CD4-positive, CD25-positive, alpha-beta regulatory T cell (primary cell): Measurements from ENCODE around the gene CDC14A. TPM values are rescaled to one million over a fixed set of nuclear protein-coding genes. Genes with fewer than 3 reads are reported as not detected.
A peak's percentile ranks its signal among the peaks of the same experiment; 100 is the strongest.

Source experiments
- ATAC-seq, 2 donors: fragments of 150-1000 bp; cut with Tn5 transposase; one replicate each; pipeline ENCODE4 v1.10.0; 2021; ENCODE audit warnings: low read depth in 2 of 2, moderate number of reproducible peaks in 2 of 2, moderate library complexity in 1 of 2
- DNase-seq, 3 donors: peaks; one replicate each; pipeline versions ENCODE4 v3.0.0 to v3.0.0-alpha.2; 2012 to 2022; ENCODE audit warnings: mixed read lengths in 1 of 3
- H3K27ac ChIP-seq: one replicate; pipeline ENCODE4 v1.7.0; 2013; ENCODE audit warnings: mild to moderate bottlenecking, low read length; ENCODE audit not compliant: insufficient read depth, poor library complexity, severe bottlenecking
- H3K27me3 ChIP-seq: one replicate; pipeline ENCODE4 v1.7.0; 2013; ENCODE audit warnings: low read length; ENCODE audit not compliant: control insufficient read depth, insufficient read depth
- H3K36me3 ChIP-seq: one replicate; pipeline ENCODE4 v1.7.0; 2013; ENCODE audit warnings: mild to moderate bottlenecking, low read length, moderate library complexity; ENCODE audit not compliant: control insufficient read depth, insufficient read depth
- H3K4me1 ChIP-seq: 2 replicates; pipeline ENCODE4 v1.7.0; 2013; ENCODE audit warnings: mild to moderate bottlenecking, low read length; ENCODE audit not compliant: insufficient read depth, control insufficient read depth, poor library complexity, severe bottlenecking
- H3K4me3 ChIP-seq: one replicate; pipeline ENCODE4 v1.7.0; 2013; ENCODE audit warnings: low read depth, mild to moderate bottlenecking, low read length, moderate library complexity
- H3K9me3 ChIP-seq, 2 experiments: 1 replicate in 1 of 2; 2 replicates in 1 of 2; pipeline ENCODE4 v1.7.0; 2013; ENCODE audit warnings: low read length in 2 of 2, mild to moderate bottlenecking in 1 of 2, moderate library complexity in 1 of 2; ENCODE audit not compliant: control insufficient read depth in 2 of 2
- H3K27ac Mint-ChIP-seq, 3 donors: one replicate each; pipeline ENCODE4 v1.8.0; 2020 to 2022; ENCODE audit warnings: mild to moderate bottlenecking in 3 of 3, mixed read lengths in 3 of 3, moderate library complexity in 2 of 3
- H3K27me3 Mint-ChIP-seq: one replicate; pipeline ENCODE4 v1.8.0; 2022; ENCODE audit warnings: mild to moderate bottlenecking, mixed read lengths
- H3K36me3 Mint-ChIP-seq: one replicate; pipeline ENCODE4 v1.8.0; 2020; ENCODE audit warnings: mixed read lengths
- H3K4me1 Mint-ChIP-seq, 4 donors: one replicate each; pipeline ENCODE4 v1.8.0; 2020 to 2022; ENCODE audit warnings: mixed read lengths in 4 of 4, mild to moderate bottlenecking in 1 of 4
- H3K4me3 Mint-ChIP-seq, 4 donors: one replicate each; pipeline ENCODE4 v1.8.0; 2020 to 2022; ENCODE audit warnings: mild to moderate bottlenecking in 4 of 4, mixed read lengths in 4 of 4, moderate library complexity in 3 of 4
- H3K9me3 Mint-ChIP-seq, 7 donors: one replicate each; pipeline ENCODE4 v1.8.0; 2020 to 2022; ENCODE audit warnings: mixed read lengths in 7 of 7, mild to moderate bottlenecking in 3 of 7, moderate library complexity in 2 of 7
- polyA plus RNA-seq, 4 donors: library from polyadenylated mRNA; unstranded; fragments of 300-500 nt; fragmentation: Illumina TruSeq; gene quantifications; one replicate each; pipeline ENCODE4 v1.2.3, GENCODE V29; 2021
- total RNA-seq: library from RNA; stranded (reverse); gene quantifications from one replicate; pipeline ENCODE4 v1.2.3, GENCODE V29; 2022

Gene CDC14A
- total and polyA plus RNA-seq, 5 donors from 2014 or later = 33.8 to 155 (median 37.8) TPM

DNA sequence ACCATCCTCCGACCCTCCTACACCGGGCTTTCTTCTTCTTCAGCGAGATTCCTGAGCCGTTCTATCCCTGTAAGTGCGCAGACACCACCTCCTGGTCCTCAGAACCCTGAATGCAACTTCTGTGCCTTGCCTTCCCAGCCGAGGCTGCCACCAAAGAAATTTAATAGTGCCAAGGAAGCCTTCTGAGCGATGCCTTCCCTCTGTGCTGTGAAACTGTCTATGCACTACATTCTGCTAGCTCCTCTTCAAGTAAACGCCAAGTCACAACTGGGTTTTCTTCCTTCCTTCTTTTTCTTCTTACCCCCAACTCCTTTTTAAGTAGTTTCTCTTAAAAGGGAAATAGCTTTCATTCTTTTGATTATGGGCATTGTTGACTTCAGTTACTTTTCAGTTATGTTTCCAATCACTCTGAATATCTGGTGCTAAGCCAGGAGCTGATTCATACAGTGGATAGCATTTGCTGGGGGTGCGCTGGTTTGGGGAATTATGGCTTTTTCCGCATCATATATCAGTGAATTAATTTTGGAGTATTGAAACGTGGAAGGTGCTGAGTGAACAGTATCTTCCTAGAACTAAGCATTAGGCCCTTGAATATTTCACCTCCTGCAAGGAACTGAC is 147.0 kb downstream of the CDC14A start:
- Mint-ChIP-seq H3K4me3 (no peak overlapping the region), H3K27me3 (no peaks in the 10 kb centered on the region), H3K9me3 (peaks cover 0 to 1% (median 0%) of the 10 kb centered on the region in 7 donors), H3K4me1 (peaks cover 4 to 34% (median 19%) of the 10 kb centered on the region in 4 donors), H3K27ac (peak overlapping the region in 2 of 3 donors; percentile 11 to 17), H3K36me3 (peaks cover 74% of the 10 kb centered on the region)
- Histone ChIP-seq H3K27ac (no peak overlapping the region), H3K27me3 (no peaks in the 10 kb centered on the region), H3K36me3 (peaks cover 88% of the 10 kb centered on the region), H3K9me3 (no peaks in the 10 kb centered on the region), H3K4me3 (no peak overlapping the region), H3K4me1 (no peaks in the 10 kb centered on the region)
- DNase-seq (no peak), ATAC-seq (no peak)

DNA sequence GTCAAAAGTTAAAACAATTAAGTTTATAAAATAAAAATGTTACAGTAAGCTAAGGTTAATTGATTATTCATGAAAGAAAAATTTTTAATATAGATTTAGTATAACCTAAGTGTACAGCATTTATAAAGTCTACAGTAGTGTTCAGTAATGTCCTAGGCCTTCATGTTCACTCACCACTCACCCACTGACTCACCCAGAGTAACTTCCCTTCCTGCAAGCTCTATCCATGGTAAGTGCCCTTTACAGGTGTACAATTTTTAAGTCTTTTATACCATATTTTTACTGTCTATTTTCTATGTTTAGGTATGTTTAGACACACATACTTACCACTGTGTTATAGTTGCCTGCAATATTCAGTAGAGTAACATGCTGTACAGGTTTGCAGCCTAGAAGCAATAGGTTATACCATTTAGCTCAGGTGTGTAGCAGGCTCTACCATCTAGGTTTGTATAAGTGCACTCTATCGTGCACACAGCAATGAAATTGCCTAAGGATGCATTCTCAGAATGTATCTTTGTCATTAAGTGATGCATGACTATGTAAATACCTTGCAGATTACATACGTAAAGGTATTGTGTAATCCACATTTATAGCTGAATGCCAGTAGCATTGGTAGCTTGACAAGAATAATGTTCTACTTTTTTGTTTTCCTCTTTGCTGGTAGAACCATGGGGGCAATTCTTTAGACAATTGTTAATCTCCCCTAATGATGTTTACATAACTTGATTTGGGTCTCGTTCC is 149.9 kb downstream of the CDC14A start:
- Histone ChIP-seq H3K36me3 (peaks cover 85% of the 10 kb centered on the region), H3K27ac (no peak overlapping the region), H3K4me3 (no peak overlapping the region), H3K27me3 (no peaks in the 10 kb centered on the region), H3K4me1 (no peaks in the 10 kb centered on the region), H3K9me3 (no peaks in the 10 kb centered on the region)
- Mint-ChIP-seq H3K9me3 (peaks cover 0 to 1% (median 0%) of the 10 kb centered on the region in 7 donors), H3K27me3 (no peaks in the 10 kb centered on the region), H3K27ac (no peak overlapping the region), H3K4me1 (peaks cover 4 to 33% (median 17%) of the 10 kb centered on the region in 4 donors), H3K4me3 (no peak overlapping the region), H3K36me3 (peaks cover 67% of the 10 kb centered on the region)
- ATAC-seq (no peak), DNase-seq (no peak)

DNA sequence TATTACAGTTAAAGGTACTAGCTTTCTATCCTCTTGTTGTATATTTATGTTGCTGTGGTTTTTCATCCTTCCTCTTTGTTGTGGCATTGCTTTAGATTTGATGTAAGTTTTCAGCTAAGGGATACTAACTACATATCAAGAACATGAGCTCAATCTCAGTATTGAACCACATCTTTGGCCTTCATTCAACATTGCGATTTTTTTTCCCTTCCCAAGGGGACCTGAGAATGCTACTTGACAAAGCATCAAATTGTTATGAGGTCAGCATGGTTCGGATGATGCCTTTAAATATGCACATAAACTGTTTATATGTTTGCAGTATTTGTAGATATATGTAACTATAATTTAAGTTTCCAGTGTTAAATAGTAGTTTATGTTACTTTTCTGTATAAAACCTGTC is 153.9 kb downstream of the CDC14A start:
- Histone ChIP-seq H3K9me3 (no peaks in the 10 kb centered on the region), H3K27ac (no peak overlapping the region), H3K4me1 (no peaks in the 10 kb centered on the region), H3K4me3 (no peak overlapping the region), H3K36me3 (peaks cover 82% of the 10 kb centered on the region), H3K27me3 (no peaks in the 10 kb centered on the region)
- H3K9me3 Mint-ChIP-seq = peaks cover 0 to 1% (median 0%) of the 10 kb centered on the region in 7 donors
- H3K27me3 Mint-ChIP-seq = no peaks in the 10 kb centered on the region
- H3K36me3 Mint-ChIP-seq = peaks cover 45% of the 10 kb centered on the region
- H3K4me3 Mint-ChIP-seq = no peak overlapping the region
- no peak for ATAC-seq
- DNase-seq = no peak
- H3K4me1 Mint-ChIP-seq = peaks cover 4 to 25% (median 9%) of the 10 kb centered on the region in 4 donors
- H3K27ac Mint-ChIP-seq = no peak overlapping the region

DNA sequence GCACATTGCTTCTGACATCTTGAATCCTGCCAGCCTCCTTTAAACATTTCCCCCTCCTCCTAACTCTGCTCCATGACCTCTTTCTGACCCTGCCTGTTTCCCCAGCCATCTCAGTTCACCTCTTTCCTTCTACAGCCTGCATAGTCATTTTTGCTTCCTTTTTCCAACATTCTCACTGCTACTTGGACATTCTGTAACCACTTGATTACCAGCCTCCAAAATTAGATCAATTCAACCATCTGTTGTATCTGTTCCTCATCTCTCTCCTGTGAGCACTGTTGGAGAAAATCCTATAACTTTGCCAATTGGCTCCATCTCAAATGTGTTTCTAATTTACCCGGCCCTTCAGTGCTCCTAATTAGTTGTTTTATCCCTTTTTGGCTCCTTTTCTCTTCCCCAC is 158.1 kb downstream of the CDC14A start:
- Histone ChIP-seq H3K4me1 (no peaks in the 10 kb centered on the region), H3K9me3 (no peaks in the 10 kb centered on the region), H3K4me3 (no peak overlapping the region), H3K27ac (no peak overlapping the region), H3K36me3 (peaks cover 68% of the 10 kb centered on the region), H3K27me3 (no peaks in the 10 kb centered on the region)
- ATAC-seq (no peak), DNase-seq (no peak)
- H3K27me3 Mint-ChIP-seq = no peaks in the 10 kb centered on the region
- H3K36me3 Mint-ChIP-seq = peaks cover 15% of the 10 kb centered on the region
- no peaks in the 10 kb centered on the region for H3K9me3 Mint-ChIP-seq
- no peak overlapping the region for H3K4me3 Mint-ChIP-seq
- H3K27ac Mint-ChIP-seq = no peak overlapping the region
- H3K4me1 Mint-ChIP-seq = peaks cover 0 to 10% (median 5%) of the 10 kb centered on the region in 4 donors

DNA sequence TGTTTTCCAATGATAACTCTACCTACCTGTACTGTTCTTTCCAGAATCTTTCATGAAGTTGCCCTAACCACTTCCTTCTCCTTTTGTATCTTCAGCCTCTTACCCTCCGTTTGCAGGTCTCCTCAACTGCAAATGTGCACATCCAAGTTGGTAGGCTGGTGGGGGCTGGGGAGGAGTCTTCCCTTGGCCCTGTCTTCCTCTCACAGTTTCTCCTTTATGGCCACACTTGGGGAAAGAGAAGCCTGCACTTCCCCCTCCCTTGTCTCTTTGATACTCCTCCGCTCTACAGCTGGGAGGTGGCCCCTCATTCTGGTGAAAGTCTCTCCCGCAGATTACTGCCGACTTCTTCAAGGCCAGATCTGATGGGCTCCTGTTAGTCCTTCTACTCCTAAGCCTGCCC is 158.8 kb downstream of the CDC14A start:
- Mint-ChIP-seq H3K9me3 (no peaks in the 10 kb centered on the region), H3K27ac (no peak overlapping the region), H3K4me3 (no peak overlapping the region), H3K27me3 (no peaks in the 10 kb centered on the region), H3K4me1 (peaks cover 0 to 15% (median 3%) of the 10 kb centered on the region in 4 donors), H3K36me3 (peaks cover 11% of the 10 kb centered on the region)
- peaks cover 62% of the 10 kb centered on the region for H3K36me3 ChIP-seq
- H3K4me1 ChIP-seq = no peaks in the 10 kb centered on the region
- H3K27me3 ChIP-seq = no peaks in the 10 kb centered on the region
- ATAC-seq (no peak), DNase-seq (no peak)
- H3K27ac ChIP-seq = no peak overlapping the region
- H3K9me3 ChIP-seq = no peaks in the 10 kb centered on the region
- no peak overlapping the region for H3K4me3 ChIP-seq

DNA sequence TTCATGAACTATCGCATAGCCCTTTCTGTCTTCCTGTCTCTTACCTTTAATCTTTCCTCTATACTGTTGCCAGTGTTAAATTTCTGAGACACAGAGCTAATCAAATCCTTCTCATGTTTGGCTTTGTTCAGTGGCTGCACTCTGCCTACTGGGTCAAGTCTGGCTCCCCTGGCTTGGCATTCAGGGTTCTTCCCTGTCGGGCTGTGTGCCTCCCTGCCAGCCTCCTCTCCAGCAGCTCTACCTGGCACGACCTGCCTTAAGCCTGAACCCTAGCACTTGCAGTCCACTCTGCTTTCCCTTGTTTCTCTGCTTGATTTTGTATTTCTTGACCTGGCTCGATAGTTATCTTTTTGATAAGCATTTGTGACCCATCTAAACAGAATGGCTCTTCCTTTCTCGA is 159.5 kb downstream of the CDC14A start:
- no peak overlapping the region for H3K4me3 Mint-ChIP-seq
- peaks cover 0 to 15% (median 2%) of the 10 kb centered on the region in 4 donors for H3K4me1 Mint-ChIP-seq
- H3K36me3 ChIP-seq = peaks cover 65% of the 10 kb centered on the region
- H3K27me3 Mint-ChIP-seq = no peaks in the 10 kb centered on the region
- no peaks in the 10 kb centered on the region for H3K27me3 ChIP-seq
- H3K36me3 Mint-ChIP-seq = peaks cover 9% of the 10 kb centered on the region
- H3K27ac ChIP-seq = no peak overlapping the region
- no peak overlapping the region for H3K4me3 ChIP-seq
- no peak for DNase-seq
- H3K4me1 ChIP-seq = no peaks in the 10 kb centered on the region
- H3K27ac Mint-ChIP-seq = no peak overlapping the region
- H3K9me3 Mint-ChIP-seq = no peaks in the 10 kb centered on the region
- no peaks in the 10 kb centered on the region for H3K9me3 ChIP-seq
- no peak for ATAC-seq

DNA sequence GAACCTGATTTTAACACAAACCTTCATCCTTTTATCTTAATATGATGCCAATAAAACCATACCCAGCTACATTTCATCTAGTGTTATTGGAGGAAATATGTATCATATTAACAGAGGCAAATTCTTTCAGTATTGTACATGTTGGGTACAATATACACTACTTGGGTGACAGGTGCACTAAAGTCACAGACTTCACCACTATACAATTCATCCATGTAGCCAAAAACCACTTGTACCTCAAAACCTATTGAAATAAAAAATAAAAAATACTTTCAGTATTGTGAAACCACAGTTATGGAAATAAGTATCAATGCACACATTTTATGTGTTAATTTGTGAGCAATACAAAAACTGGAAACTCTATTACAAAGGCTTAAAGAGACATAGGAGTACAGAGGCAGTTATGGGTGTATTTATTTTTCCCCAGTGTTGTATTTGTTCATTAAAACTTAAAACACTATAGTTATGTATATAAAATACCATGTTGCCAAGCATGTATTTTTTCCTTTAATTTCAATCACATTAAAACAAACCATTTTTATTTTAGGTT is 160.6 kb downstream of the CDC14A start:
- H3K4me3 Mint-ChIP-seq = no peak overlapping the region
- Histone ChIP-seq H3K27ac (no peak overlapping the region), H3K36me3 (peaks cover 63% of the 10 kb centered on the region), H3K4me1 (no peaks in the 10 kb centered on the region), H3K27me3 (no peaks in the 10 kb centered on the region), H3K4me3 (no peak overlapping the region), H3K9me3 (no peaks in the 10 kb centered on the region)
- ATAC-seq = no peak
- peaks cover 0 to 15% (median 2%) of the 10 kb centered on the region in 4 donors for H3K4me1 Mint-ChIP-seq
- no peaks in the 10 kb centered on the region for H3K27me3 Mint-ChIP-seq
- H3K36me3 Mint-ChIP-seq = peaks cover 13% of the 10 kb centered on the region
- peak overlapping the region in 1 of 3 donors; percentile 38 for H3K27ac Mint-ChIP-seq
- no peaks in the 10 kb centered on the region for H3K9me3 Mint-ChIP-seq
- no peak for DNase-seq
